ENCODE data around the gene MOB2.

Gene MOB2

DNA sequence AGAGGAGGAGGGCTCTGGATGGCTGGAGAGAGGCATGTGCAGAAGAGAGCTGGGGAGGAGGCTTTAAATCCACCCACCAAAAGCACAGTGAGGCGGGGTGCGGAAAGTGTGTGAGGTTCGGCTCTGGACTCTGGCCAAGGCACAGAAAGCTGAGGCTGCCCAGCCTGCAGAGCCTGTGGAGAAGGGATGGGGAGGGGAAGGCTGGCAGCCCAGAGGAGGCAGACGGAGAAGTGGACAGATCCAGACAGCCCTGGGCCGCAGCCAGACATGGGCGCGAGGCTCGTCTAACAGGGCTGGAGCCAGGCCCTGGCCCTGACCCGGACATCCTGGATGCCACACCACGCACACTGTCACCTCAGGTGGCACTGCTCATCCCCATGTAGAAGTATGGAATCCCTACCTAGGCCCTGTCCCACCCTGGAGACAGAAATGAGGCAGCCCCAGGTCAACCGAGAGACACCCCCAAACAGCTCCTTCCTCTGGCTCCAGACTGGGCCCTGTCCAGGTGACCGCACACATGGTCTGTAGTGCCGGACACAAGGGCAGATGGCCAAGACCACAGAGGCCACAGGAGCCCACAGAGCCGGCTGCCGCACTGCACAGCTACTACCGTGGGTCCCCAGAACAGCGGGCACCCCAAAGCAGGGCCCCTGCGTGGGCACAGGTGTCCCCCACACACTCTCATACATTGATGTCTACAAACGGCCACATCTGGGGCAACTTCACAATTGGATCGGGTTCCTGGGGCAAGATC is 16.6 kb upstream of the MOB2 start:
- DNase-seq, result no peak

DNA sequence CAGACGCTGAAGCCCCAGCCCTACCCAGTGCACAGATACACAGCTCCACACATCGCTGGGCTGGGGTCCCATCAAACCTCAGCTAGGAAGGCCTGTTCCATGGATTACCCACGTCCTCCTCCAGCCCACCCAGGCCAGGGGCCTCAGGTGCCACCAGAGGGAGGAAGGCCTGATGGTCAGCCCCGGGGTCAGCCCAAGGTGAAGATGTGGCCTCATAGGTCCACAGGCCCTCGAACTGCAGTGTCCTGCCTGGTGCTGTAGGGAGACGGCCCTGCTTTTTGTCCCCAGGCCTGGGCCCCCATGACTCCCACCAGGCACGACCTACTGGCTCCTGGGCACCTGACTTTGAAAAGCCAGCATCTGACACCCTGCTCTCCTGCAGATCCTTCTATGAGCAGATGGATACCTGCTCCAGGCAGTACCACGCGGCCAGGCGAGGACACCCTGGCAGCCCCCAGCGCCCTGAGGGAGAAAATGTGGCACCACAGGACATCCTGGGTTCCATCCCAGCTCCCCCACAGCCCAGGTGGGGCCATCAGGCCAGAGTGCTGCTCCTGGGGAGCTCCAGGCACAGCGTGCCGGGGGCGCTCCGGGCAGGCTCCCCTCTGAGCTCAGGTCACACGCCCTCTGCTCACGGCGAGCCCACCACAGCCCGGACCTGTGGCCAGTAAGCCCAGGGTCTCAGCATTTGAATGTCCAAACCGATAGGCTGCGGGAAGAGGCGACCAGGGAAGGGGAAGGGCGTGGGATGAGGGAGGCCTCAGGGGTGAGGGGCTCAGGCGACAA is 15.8 kb upstream of the MOB2 start:
- no peak for DNase-seq

DNA sequence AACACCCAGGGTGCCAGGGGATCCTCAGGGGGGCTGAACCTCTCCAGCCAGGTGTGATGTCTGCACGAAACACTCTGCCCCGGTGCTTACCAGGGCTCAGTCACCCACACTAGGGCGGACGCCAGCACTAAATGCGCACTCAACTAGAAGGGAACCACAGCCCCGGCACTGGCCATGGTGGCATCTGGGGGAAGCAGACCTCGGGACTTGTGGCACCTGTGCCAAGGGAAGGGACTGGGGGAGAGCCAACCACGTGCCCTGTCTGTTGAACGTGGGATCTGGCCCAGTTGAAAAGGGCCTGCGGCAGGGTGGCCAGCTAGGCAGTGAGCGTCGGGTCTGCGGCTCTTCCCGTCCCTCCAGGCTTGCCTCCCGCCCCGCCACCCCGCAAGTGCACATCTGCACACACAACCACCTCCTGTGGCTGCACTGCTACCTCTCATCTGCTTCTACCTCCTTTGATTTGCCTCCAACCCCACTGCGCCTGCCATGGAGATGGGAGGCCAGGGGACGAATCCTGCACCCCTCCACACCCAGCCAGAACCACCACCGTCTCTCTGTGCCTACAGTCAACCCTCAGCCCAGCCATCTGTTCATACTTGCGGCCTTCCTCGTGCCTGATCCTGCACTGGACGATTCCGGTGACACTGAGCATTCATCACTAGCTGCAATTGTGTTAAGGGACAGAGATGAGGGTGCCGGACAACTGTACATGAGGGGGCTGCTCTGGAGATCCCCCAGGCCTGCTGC is 15.0 kb upstream of the MOB2 start:
- no peak for DNase-seq

DNA sequence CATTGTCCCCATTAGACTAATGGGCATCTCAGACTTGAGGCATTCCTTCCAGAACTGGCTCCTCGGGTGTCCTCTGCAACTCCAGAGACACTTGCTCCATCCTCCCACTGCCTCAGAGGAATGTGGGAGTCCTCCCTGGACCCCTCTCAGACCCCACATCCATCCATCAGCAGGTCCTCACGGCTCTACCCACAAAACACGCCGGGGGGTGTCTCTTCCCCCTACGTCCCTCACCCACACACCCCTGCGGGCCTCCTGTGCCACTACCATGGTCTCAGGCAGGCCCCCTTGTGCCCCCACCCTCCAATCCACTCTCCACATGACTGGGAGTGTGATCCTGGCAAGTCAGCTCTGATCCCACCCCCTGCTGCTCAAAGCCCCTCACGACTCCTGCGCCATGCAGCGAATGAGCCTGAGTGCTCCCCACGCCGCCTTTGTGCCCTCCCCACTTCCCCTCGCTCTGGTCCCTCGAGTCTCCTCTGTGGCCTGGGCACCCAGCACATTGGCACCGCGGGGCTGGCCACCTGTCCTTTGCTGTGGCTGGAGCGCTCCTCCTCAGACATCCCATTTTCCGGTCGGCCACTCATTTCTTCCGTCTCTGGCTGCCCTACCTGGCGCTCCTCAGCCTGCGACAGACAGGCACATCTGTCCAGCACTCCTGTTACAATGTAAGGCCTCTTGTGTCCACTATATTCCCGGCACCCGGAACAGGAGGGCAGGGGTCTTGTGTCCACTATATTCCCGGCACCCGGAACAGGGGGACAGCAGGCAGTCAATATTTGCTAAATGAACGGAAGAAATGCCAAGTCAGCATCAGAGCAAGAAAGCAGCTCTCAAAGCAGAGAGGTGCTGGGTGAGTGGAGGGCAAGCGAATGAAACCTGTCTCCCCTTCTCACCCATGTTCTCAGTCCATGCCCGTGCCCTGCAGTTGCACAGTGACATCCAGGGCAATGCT is 14.2 kb upstream of the MOB2 start:
- DNase-seq, result no peak

GRCh38 chr11:1499899-1500298 is 13.3 kb upstream of the MOB2 start:
- no peak for DNase-seq

DNA sequence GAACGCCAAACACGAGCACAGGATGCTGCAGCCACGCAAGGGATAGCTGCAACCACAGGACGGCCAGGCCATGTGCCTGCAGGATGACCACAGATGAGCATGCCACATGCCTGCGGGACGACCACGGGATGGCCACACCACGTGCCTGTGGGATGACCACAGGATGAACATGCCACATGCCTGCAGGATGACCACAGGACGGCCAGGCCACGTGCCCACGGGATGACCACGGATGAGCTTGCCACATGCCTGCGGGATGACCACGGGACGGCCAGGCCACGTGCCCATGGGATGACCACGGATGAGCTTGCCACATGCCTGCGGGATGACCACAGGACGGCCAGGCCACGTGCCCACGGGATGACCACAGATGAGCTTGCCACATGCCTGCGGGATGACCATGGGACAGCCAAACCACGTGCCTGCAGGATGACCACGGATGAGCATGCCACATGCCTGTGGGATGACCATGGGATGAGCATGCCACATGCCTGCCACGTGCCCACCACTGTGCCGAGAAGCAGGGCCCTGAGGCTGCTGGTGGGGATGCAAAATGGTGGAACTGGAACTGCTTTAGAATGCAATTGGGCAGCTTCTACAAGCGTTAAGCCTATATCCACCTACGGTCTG is 12.8 kb upstream of the MOB2 start:
- DNase-seq, result no peak

DNA sequence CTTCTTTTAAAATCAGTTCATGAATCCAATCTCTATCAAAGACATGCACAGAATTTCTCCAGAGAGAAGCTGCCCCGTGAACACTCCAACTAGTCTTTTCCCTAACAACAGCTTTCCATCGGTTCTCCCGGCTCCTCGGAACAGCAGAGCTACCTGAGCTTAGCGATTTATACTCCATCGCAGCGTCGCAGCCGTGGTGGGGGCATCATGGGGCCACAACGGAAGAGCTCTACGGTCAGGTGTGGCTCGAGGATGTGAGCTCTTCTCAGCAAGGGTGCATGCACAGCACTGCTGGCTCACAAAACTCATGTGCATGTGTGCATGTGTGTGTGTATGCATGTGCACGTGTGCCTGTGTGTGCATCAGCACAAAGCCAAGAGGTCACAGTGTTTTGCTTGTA is 11.7 kb upstream of the MOB2 start:
- DNase-seq, result no peak

DNA sequence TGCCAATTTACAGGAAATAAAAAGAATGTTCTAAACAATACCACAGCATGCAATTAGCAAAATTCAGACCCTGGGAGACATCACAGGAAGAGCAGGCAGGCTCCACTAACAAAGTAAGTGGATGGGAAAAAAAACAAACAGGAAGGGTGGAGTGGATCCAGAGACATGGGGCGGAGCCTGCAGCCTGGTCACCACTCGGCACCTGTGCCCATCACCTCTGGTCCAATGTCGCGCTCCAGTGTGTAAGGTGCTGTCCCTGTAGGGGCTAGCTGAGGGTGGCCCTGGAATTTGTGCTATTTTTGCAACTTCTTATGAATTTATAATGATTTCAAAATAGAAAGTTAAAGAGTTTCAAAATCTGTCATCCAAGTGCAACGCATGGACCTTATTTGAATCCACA is 11.0 kb upstream of the MOB2 start:
- no peak for DNase-seq

GRCh38 chr11:1496761-1497095 is 10.1 kb upstream of the MOB2 start:
- DNase-seq, result no peak

DNA sequence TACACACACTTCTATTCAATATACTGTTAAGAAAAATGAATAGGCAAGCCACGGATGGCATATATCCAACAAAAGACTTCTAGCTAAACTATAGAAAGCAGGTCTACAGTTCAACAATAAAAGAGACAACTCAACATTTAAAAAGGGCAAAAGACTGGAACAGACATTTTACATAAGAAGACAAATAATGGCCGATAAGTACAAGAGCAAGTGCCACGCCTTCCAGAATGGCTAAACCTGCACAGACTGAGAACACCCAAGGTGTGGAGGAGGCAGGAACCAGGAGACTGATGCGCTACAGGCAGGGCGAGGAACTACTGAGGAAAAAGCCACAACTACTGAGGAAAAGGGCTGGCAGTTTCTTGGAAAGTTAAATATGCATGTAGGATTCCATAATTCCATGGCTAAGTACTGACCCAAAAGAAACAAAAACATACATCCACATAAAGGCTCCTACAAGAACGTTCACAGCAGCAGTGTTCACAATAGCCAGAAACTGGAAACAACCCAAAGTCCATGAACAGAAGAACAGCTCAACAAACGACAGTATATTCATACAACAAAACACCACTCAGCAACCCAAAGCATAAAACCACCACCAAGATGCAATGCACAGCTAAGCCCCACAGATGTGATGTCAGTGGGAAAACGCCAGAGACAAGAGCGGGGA is 9.6 kb upstream of the MOB2 start:
- no peak for DNase-seq

DNA sequence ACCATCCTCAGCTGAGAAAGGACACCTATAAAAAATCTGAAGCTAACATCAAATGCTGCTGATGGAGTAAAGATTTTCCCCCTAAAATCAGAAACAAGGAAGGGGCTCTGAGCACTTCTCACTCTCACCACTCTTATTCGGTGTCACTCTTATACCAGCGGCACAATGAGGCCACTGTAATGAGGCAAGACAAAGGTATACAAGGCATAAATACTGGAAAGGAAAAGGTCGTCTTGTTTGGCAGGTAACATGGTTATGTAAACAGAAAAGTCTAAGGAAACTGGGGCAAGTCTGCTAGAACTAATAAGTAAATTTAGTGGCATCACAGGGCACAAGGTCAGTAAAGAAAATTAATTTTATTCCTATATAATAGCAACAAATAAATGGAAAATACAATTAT is 8.1 kb upstream of the MOB2 start:
- DNase-seq, result no peak

GRCh38 chr11:1493650-1494244 is 7.2 kb upstream of the MOB2 start:
- DNase-seq, result no peak

- no peak for DNase-seq
Measured at GRCh38 chr11:1491379-1491778, 4.8 kb upstream of the MOB2 start.

DNA sequence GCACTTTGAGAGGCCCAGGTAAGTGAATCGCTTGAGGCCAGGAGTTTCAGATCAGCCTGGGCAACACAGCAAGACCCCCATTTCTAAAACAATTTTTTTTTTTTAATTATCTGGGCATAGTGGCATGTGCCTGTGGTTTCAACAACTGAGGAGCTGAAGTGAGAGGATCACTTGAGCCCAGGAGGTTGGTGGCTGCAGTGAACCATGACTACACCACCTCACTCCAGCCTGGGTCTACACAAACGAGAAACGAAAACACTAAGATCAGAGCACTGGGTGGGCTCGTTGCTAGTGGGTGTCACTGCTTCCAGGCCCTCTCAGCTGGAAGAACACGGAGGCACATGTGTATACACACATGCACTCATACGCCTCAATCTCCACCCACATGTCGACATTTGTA is 4.1 kb upstream of the MOB2 start:
- no peak for DNase-seq

DNA sequence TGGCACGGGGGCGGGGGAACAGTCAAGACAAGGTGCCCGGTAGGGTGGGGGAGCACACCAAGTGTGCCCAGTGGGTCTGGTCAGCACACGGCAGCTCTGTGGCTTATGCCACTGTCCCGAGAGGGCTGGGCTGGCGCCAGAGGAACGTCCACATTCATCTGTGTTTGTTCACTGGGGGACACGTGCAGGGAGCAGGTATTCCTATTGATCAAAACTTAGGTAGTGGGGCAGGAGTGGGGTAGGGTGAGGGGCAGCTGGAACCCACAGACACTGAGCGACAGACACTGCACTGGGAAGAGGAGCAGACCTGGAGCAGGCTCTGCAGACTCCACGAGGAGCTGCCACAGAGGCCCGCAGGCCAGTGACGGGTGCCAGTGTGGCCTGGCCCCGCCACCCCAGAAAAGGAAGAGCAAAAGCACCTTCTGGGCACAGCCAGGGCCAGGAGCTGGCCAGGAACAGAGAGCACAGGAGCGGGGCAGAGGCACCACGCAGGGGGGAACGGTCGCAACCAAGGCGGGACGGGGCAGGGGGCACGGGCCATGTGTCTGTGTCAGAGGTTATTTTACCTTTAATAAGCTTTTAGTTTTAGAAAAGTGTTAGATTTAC is 2.1 kb upstream of the MOB2 start:
- DNase-seq, result no peak

DNA sequence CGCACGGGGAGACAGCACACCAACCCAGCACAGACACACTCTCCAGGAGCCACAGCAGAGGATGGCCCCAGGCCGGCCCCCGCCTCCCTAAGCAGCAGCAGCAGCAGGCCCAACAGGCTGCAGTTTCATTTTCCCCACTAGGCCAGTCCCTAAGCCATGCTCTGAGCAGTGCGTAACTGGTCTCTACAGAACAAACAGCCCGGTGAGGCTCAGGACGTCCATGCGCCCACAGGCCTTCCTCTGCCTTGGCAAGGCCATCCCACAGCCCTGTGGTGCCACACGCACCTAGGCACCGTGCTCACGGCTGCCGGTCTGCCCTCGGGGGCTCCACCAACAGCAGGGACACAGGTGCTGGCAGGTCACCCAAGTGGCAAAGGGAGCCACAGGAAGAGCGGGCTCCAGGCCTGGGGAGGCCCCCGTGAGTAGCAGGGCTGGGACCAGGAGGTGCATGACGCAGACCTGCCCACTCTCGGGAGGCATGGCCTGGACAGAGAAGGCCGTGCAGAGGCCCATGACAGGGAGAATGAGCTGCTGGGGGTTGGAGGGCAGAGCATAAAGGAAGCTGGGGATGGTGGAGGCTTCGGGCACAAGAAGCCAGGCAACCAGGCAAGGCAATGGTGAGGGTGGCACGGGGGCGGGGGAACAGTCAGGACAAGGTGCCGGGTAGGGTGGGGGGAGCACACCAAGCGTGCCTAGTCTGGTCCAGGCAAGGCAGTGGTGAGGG is 1.4 kb upstream of the MOB2 start:
- DNase-seq, result no peak

DNA sequence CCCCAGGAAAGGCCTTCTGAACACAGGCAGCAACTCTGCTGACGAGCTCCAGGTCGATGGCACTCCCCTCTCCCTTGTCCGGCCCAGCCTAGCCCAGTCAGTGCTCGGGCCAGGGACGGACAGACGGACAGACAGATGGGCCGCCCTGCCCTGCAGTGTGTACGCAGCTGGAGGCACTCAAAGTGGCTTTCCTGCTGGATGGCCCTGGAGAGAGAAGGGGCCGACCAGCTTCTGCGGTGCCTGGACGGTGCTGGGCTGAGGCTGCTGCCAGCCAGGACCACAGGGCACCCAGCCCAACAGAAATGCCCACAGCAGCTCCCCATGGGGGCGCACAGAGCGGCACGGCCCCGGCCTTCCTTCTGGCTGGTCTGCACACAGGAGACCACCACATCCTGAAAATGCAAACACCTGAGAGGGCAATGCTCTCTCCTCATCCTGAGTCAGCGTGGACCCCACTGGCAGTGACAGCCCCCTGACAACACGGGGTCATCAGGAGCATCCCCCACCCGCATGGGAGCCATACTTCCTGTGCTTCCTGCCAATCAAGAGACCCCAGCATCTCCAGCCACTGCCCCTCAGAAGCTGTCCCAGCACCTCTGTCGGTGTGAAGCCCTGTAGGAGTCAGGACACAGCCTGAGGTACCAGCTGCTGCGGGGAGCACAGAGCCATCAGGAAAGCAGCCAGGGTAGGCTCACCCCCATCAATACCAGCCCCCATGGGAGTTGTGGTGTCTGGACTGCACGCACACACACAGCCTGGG is 692 bp upstream of the MOB2 start:
- DNase-seq, result no peak

DNA sequence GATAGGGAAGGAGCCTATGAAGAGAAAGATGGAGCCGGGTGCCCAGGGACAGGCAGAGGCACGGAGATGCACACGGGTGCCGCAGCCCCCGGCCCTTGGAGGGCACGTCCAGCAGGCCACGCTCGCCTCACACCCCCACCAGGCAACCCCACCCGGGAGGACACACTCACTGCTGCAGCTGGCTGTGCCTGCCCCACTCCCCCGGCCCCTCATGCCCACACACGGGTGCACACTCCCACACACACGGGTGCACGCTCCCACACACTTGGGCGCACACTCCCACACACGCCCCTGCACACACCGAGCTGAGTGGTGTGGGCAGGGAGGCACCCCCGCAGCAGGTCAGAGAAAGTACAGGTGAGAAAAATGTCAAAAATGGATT is 1.1 kb downstream of the MOB2 start:
- DNase-seq, result no peak
